22Rv1 (cell line): ENCODE data around the gene KIFC3.

Experiments used
- ZFX ChIP-seq: fragments of 450-650 bp; IDR thresholded peaks from 2 replicates; pipeline ENCODE4 v1.6.1; 2017; ENCODE audit warnings: antibody characterized with exemption, borderline replicate concordance
- TF ChIP-seq, protein P1 (sequence below): fragments of 450-650 bp; IDR thresholded peaks from 2 replicates; pipeline ENCODE4 v1.5.1; 2017; ENCODE audit warnings: mild to moderate bottlenecking

DNA sequence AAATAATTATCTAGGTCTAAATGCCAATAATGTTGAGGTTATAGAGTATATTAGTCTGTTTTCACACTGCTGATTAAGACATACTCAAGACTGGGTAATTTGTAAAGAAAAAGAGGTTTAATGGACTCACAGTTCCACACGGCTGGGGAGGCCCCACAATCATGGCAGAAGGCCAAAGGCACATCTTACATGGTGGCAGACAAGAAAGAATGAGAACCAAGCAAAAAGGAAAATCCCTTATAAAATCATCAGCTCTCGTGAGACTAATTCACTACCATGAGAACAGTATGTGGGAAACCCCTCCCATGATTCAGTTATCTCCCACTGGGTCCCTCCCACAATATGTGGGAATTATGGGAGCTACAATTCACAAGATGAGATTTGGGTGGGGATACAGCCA lies 69.6 kb downstream of the KIFC3 start:
- TF ChIP-seq, protein P1, sequence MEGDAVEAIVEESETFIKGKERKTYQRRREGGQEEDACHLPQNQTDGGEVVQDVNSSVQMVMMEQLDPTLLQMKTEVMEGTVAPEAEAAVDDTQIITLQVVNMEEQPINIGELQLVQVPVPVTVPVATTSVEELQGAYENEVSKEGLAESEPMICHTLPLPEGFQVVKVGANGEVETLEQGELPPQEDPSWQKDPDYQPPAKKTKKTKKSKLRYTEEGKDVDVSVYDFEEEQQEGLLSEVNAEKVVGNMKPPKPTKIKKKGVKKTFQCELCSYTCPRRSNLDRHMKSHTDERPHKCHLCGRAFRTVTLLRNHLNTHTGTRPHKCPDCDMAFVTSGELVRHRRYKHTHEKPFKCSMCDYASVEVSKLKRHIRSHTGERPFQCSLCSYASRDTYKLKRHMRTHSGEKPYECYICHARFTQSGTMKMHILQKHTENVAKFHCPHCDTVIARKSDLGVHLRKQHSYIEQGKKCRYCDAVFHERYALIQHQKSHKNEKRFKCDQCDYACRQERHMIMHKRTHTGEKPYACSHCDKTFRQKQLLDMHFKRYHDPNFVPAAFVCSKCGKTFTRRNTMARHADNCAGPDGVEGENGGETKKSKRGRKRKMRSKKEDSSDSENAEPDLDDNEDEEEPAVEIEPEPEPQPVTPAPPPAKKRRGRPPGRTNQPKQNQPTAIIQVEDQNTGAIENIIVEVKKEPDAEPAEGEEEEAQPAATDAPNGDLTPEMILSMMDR = no peak
- TF ChIP-seq ZFX = no peak
